Measurements from ENCODE around the gene CNTNAP5. TPM values are rescaled to one million over a fixed set of nuclear protein-coding genes. Genes with fewer than 3 reads are reported as not detected.
A peak's percentile ranks its signal among the peaks of the same experiment; 100 is the strongest.

Gene CNTNAP5
- total and polyA plus RNA-seq, 2 of the 13 experiments (the other 11 are each of a cell fraction or from before 2014, with no cell fraction given), result not detected

DNA sequence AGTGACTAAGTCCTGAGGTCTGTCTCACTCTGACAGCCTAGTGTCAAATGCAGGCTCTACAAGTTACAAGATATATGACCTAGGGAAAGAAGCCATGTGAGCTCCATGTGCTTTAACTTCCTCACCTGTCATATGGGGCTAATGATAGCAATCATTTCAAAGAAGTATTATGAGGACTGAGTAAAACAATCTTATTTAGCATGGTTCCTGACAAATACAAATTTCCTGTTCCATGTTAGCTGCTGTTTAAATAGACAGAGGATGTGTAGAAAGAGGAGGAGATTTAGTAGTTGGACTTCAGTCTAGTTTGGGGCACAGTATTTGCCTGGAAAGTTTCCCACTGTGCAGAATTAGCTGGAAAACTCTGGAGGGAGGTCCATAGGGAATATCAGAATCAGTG, 545.8 kb downstream of the CNTNAP5 start (continued):
- TF ChIP-seq, protein P1, sequence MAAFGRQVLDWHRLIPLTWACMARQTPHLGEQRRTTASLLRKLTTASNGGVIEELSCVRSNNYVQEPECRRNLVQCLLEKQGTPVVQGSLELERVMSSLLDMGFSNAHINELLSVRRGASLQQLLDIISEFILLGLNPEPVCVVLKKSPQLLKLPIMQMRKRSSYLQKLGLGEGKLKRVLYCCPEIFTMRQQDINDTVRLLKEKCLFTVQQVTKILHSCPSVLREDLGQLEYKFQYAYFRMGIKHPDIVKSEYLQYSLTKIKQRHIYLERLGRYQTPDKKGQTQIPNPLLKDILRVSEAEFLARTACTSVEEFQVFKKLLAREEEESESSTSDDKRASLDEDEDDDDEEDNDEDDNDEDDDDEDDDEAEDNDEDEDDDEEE (CRISPR knock-in tag; IDR thresholded peaks at IDR 0.05), result no peak
- TF ChIP-seq, protein P2, sequence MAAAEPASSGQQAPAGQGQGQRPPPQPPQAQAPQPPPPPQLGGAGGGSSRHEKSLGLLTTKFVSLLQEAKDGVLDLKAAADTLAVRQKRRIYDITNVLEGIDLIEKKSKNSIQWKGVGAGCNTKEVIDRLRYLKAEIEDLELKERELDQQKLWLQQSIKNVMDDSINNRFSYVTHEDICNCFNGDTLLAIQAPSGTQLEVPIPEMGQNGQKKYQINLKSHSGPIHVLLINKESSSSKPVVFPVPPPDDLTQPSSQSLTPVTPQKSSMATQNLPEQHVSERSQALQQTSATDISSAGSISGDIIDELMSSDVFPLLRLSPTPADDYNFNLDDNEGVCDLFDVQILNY (CRISPR knock-in tag; conservative IDR thresholded peaks at IDR 0.05), result no peak
- no peak for TF ChIP-seq RFX1 (IDR thresholded peaks at IDR 0.05)
- no peak for TF ChIP-seq REL (CRISPR knock-in tag; conservative IDR thresholded peaks at IDR 0.05)
- TF ChIP-seq, protein P3, sequence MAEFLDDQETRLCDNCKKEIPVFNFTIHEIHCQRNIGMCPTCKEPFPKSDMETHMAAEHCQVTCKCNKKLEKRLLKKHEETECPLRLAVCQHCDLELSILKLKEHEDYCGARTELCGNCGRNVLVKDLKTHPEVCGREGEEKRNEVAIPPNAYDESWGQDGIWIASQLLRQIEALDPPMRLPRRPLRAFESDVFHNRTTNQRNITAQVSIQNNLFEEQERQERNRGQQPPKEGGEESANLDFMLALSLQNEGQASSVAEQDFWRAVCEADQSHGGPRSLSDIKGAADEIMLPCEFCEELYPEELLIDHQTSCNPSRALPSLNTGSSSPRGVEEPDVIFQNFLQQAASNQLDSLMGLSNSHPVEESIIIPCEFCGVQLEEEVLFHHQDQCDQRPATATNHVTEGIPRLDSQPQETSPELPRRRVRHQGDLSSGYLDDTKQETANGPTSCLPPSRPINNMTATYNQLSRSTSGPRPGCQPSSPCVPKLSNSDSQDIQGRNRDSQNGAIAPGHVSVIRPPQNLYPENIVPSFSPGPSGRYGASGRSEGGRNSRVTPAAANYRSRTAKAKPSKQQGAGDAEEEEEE (CRISPR knock-in tag; IDR thresholded peaks at IDR 0.05; ENCODE audit: borderline replicate concordance), result no peak
- TF ChIP-seq SAP130 (CRISPR knock-in tag; IDR thresholded peaks at IDR 0.05; ENCODE audit: low read depth), result peak; percentile 84
- TF ChIP-seq HNRNPLL (IDR thresholded peaks at IDR 0.05; ENCODE audit: low read depth, low read length, poor library complexity, severe bottlenecking), result no peak
- TF ChIP-seq SNAPC2 (CRISPR knock-in tag; IDR thresholded peaks at IDR 0.05), result peak; percentile 80; the same call in 1 of the 2 replicates
- peak; percentile 92 for TF ChIP-seq ISL2 (CRISPR knock-in tag; IDR thresholded peaks at IDR 0.05)
- peak in 1 of 2 experiments; percentile 43; a peak in 1 of 4 replicates for TF ChIP-seq KLF16 (CRISPR knock-in tag; IDR thresholded peaks at IDR 0.05)
- TF ChIP-seq ARHGAP35 (CRISPR knock-in tag; IDR thresholded peaks at IDR 0.05; ENCODE audit: borderline replicate concordance), result no peak
- TF ChIP-seq ZNF816 (CRISPR knock-in tag; IDR thresholded peaks at IDR 0.05; ENCODE audit: borderline replicate concordance), result no peak
- TF ChIP-seq, protein P4, sequence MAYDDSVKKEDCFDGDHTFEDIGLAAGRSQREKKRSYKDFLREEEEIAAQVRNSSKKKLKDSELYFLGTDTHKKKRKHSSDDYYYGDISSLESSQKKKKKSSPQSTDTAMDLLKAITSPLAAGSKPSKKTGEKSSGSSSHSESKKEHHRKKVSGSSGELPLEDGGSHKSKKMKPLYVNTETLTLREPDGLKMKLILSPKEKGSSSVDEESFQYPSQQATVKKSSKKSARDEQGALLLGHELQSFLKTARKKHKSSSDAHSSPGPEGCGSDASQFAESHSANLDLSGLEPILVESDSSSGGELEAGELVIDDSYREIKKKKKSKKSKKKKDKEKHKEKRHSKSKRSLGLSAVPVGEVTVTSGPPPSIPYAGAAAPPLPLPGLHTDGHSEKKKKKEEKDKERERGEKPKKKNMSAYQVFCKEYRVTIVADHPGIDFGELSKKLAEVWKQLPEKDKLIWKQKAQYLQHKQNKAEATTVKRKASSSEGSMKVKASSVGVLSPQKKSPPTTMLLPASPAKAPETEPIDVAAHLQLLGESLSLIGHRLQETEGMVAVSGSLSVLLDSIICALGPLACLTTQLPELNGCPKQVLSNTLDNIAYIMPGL (CRISPR knock-in tag; IDR thresholded peaks at IDR 0.05; ENCODE audit: borderline replicate concordance in 1 of 2, low read depth in 1 of 2), result peak in 1 of 2 experiments; percentile 65; a peak in 1 of 4 replicates
- no peak for TF ChIP-seq FOXM1 (CRISPR knock-in tag; IDR thresholded peaks at IDR 0.05)
- TF ChIP-seq ZNF34 (CRISPR knock-in tag; IDR thresholded peaks at IDR 0.05; ENCODE audit: borderline replicate concordance), result no peak
- TF ChIP-seq HNF4A (CRISPR knock-in tag; IDR thresholded peaks at IDR 0.05), result peak; percentile 93
- TF ChIP-seq SIX4 (CRISPR knock-in tag; IDR thresholded peaks at IDR 0.05), result no peak; the same call in 1 of the 2 replicates
- TF ChIP-seq KMT2B (CRISPR knock-in tag; IDR thresholded peaks at IDR 0.05), result 0 out of 2 replicates have a peak, but pooled peaks have one; percentile 23
- no peak for TF ChIP-seq XRCC5 (optimal IDR thresholded peaks at IDR 0.05; ENCODE audit: low read length)
- TF ChIP-seq, protein P5, sequence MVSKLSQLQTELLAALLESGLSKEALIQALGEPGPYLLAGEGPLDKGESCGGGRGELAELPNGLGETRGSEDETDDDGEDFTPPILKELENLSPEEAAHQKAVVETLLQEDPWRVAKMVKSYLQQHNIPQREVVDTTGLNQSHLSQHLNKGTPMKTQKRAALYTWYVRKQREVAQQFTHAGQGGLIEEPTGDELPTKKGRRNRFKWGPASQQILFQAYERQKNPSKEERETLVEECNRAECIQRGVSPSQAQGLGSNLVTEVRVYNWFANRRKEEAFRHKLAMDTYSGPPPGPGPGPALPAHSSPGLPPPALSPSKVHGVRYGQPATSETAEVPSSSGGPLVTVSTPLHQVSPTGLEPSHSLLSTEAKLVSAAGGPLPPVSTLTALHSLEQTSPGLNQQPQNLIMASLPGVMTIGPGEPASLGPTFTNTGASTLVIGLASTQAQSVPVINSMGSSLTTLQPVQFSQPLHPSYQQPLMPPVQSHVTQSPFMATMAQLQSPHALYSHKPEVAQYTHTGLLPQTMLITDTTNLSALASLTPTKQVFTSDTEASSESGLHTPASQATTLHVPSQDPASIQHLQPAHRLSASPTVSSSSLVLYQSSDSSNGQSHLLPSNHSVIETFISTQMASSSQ (IDR thresholded peaks at IDR 0.05; ENCODE audit: low read depth), result peak; percentile 46; the same call in 1 of the 2 replicates
- TF ChIP-seq, protein P5 (CRISPR knock-in tag; IDR thresholded peaks at IDR 0.05; ENCODE audit: borderline replicate concordance), result no peak
